MCF 10A (cell line): ENCODE results near the gene CARS2. TPM values are rescaled to one million over a fixed set of nuclear protein-coding genes. Genes with fewer than 3 reads are reported as not detected.
A peak's percentile ranks its signal among the peaks of the same experiment; 100 is the strongest.

Experiments
- BruUV-seq: library from RNA; stranded (reverse); fragments of 400-500 nt; replicated peaks from 2 replicates; lab custom pipeline; 2021; lab: Mats Ljungman, UMichigan
- CTCF ChIA-PET: fragments of 300-600 bp; sonication (Branson Sonifier 250); formaldehyde crosslinking; extraction: SDS; loops from one replicate; lab custom pipeline; 2021; ENCODE audit warnings: antibody characterized with exemption, inconsistent platforms; lab: Yijun Ruan, JAX
- POLR2A ChIA-PET: fragments of 300-600, 350-650 bp; sonication (Branson Sonifier 250); formaldehyde crosslinking; extraction: SDS; loops from one replicate; lab custom pipeline; 2020; ENCODE audit warnings: antibody characterized with exemption, inconsistent platforms; lab: Yijun Ruan, JAX
- DNase-seq: peaks from one replicate; pipeline ENCODE4 v3.0.0-alpha.2; 2018; ENCODE audit not compliant: unreplicated experiment
- H3K27ac Mint-ChIP-seq: one replicate; pipeline ENCODE4 v1.8.0; 2022; ENCODE audit warnings: mild to moderate bottlenecking, low read depth, mixed read lengths; ENCODE audit not compliant: unreplicated experiment
- H3K27me3 Mint-ChIP-seq: one replicate; pipeline ENCODE4 v1.8.0; 2022; ENCODE audit warnings: mixed read lengths; ENCODE audit not compliant: insufficient read depth, unreplicated experiment
- H3K36me3 Mint-ChIP-seq: one replicate; pipeline ENCODE4 v1.8.0; 2022; ENCODE audit warnings: mild to moderate bottlenecking, moderate library complexity, mixed read lengths; ENCODE audit not compliant: insufficient read depth, unreplicated experiment
- H3K4me1 Mint-ChIP-seq: one replicate; pipeline ENCODE4 v1.8.0; 2022; ENCODE audit warnings: mixed read lengths; ENCODE audit not compliant: insufficient read depth, unreplicated experiment
- H3K4me3 Mint-ChIP-seq: one replicate; pipeline ENCODE4 v1.8.0; 2022; ENCODE audit warnings: mild to moderate bottlenecking, moderate library complexity, mixed read lengths; ENCODE audit not compliant: unreplicated experiment
- H3K9me3 Mint-ChIP-seq: one replicate; pipeline ENCODE4 v1.8.0; 2022; ENCODE audit warnings: mixed read lengths; ENCODE audit not compliant: unreplicated experiment
- CTCF ChIP-seq: fragments of 200-600 bp; IDR thresholded peaks from one replicate; pipeline ENCODE4 v1.8.0; 2022; ENCODE audit warnings: antibody characterized with exemption, mild to moderate bottlenecking; ENCODE audit not compliant: unreplicated experiment
- intact Hi-C: fragments of 100-400 bp; cut with micrococcal nuclease; formaldehyde crosslinking; loops from 2 replicates; pipeline ENCODE4 v1.14.1; 2022
- total RNA-seq: library from RNA; stranded (reverse); gene quantifications from 2 replicates; pipeline ENCODE4 v1.2.3, GENCODE V29; 2022

The CARS2 gene
- total RNA-seq, 1 experiment from 2014 or later: 104 TPM

DNA sequence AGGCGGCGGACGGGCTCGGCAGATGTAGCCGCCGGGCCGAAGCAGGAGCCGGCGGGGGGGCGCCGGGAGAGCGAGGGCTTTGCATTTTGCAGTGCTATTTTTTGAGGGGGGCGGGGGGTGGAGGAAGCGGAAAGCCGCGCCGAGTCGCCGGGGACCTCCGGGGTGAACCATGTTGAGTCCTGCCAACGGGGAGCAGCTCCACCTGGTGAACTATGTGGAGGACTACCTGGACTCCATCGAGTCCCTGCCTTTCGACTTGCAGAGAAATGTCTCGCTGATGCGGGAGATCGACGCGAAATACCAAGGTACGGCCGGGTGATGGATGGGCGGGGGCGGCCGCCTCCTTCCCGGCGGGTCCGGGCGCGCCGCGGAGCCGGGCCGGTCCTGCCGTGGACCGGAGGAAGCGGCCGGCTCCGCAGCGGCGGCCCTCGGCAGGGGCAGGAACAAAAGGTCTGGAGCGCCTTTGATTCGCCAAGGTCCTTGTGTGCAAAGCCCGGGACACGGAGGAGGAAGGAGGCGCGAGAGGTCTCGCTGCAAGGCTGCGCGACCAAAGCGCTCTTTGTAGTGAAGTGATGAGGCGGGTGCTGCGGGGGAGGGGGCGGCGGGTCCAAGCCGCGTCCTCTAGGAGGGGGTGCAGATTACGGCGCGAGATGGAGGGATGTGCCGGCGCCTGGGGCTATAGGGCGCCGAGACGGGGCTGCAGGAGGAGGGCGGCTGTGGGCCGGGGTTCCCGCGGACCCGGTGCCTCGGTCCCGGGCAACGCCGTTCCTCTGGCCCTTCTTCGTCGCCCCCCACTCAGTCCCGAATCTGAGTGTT, 8.3 kb upstream of the CARS2 start:
- TF ChIP-seq CTCF: no peak
- Mint-ChIP-seq H3K27me3 (no peaks in the 10 kb centered on the region), H3K9me3 (no peaks in the 10 kb centered on the region), H3K27ac (peak overlapping the region; percentile 91), H3K4me1 (no peaks in the 10 kb centered on the region), H3K36me3 (peaks cover 19% of the 10 kb centered on the region), H3K4me3 (peak overlapping the region; percentile 92)
- intact Hi-C loops: loop anchor here (1.0 to 10.0 kb wide), 3 partner anchors 98 to 341 kb away; partner anchors contain the start of gene ANKRD10
- DNase-seq: peak; percentile 48
- ChIA-PET POLR2A (interaction anchor here (0.7 to 5.4 kb wide), 10 partner anchors 9 to 200 kb away, joined by 3 to 125 read pairs (median 6); partner anchors contain the start of genes ANKRD10, CARS2 and NAXD), CTCF (interaction anchor here (0.8 to 1.5 kb wide), 2 partner anchors 9 to 31 kb away, joined by 3 to 6 read pairs; no protein-coding TSS in a partner anchor)
- BruUV-seq: no TSS peak

DNA sequence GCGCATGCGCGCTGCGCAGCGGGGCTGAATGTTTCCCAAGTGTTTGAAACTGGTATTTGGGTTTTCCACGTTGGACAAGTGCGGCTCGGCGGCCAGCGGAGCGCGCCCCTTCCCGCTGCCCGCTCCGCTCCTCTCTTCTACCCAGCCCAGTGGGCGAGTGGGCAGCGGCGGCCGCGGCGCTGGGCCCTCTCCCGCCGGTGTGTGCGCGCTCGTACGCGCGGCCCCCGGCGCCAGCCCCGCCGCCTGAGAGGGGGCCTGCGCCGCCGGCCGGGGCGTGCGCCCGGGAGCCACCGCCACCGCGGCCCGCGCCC, 7.7 kb upstream of the CARS2 start, which contains the start of gene ING1:
Gene ING1 (plus strand): TSS at position 59 of the 311 bp plus-strand sequence. CDS start 450 bp downstream, outside the sequence.
- BruUV-seq: no TSS peak
- TF ChIP-seq CTCF: no peak
- Mint-ChIP-seq H3K4me3 (peak within 1 kb of the TSS; percentile 92), H3K27me3 (no peaks in the 10 kb centered on the region), H3K9me3 (no peaks in the 10 kb centered on the region), H3K4me1 (no peaks in the 10 kb centered on the region), H3K27ac (peak within 1 kb of the TSS; percentile 96), H3K36me3 (peaks cover 19% of the 10 kb centered on the region)
- intact Hi-C loops: loop anchor here (1.0 to 10.0 kb wide), 2 partner anchors 97 to 341 kb away; no protein-coding TSS in a partner anchor
- ChIA-PET POLR2A (interaction anchor here (0.7 to 5.4 kb wide), 5 partner anchors 9 to 200 kb away, joined by 4 to 125 read pairs (median 38); partner anchors contain the start of genes ANKRD10, CARS2 and NAXD), CTCF (interaction anchor here (0.8 kb wide), 1 partner anchor 8 kb away, joined by 3 read pairs; no protein-coding TSS in a partner anchor)
- DNase-seq: no peak

DNA sequence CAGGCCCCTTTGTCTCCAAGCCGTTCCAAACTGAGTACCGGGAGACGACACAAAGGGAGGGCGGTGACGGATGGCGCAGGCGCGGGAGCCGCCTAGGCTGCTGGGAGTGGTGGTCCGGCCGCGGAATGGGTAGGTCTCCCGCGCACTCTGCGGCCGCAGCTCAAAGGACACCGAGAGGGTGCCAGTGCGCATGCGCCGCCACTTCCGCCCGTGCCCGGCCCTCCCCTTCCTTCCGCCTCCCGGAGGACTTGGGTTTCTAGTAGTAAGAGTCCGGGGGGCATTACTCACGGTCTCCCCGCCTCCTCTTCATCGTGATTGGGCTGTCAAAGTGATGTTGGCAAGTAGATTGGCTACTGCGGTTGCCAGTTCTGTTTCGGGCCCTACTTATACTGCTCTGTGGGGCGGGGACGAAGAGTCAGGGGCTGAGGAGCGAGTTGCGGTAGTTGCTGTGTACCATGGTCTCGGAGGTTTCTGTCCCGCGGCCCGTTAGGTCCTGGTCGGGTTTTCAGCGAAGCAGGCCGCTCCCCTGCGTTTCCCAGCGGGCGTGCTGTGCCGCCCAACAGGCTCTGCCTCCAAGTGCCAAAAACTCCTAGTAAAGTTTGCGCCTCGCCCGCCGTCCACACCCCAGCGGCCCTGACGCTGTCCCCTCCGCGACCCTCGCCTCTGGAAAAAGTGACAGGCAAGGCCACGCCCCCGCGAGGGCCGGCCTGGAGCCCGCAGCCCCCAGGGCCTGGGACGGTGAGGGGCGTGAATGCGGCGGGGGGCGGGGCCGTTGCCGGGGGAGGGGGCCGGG, 7.1 kb upstream of the CARS2 start:
- POLR2A ChIA-PET: interaction anchor here (0.5 to 2.7 kb wide), 14 partner anchors 9 to 1997 kb away, joined by 3 to 34 read pairs (median 6); partner anchors contain the start of genes ANKRD10, NAXD and RAB20
- CTCF ChIA-PET: interaction anchor here (0.6 to 0.9 kb wide), 2 partner anchors 35 to 195 kb away, joined by 3 read pairs; no protein-coding TSS in a partner anchor

More for the DNA sequence above, 7.1 kb upstream of the CARS2 start:
- no peaks in the 10 kb centered on the region for H3K4me1 Mint-ChIP-seq
- no peaks in the 10 kb centered on the region for H3K9me3 Mint-ChIP-seq
- peak overlapping the region; percentile 92 for H3K4me3 Mint-ChIP-seq
- H3K36me3 Mint-ChIP-seq: peaks cover 19% of the 10 kb centered on the region
- intact Hi-C loops: loop anchor here (1.0 to 10.0 kb wide), 2 partner anchors 97 to 342 kb away; no protein-coding TSS in a partner anchor
- no TSS peak for BruUV-seq
- no peaks in the 10 kb centered on the region for H3K27me3 Mint-ChIP-seq
- DNase-seq: peak; percentile 99
- TF ChIP-seq CTCF: no peak
- H3K27ac Mint-ChIP-seq: peak overlapping the region; percentile 96
